Mononuclear cell (primary cell): ENCODE results near the gene CKAP4. TPM values are rescaled to one million over a fixed set of nuclear protein-coding genes. Genes with fewer than 3 reads are reported as not detected.

ENCODE experiments used
- H3K27me3 ChIP-seq: 2 replicates; pipeline ENCODE4 v1.6.0; 2011; ENCODE audit warnings: low read length, control low read depth; ENCODE audit not compliant: insufficient read depth
- H3K4me1 ChIP-seq: 2 replicates; pipeline ENCODE4 v1.5.1; 2011; ENCODE audit warnings: mild to moderate bottlenecking, low read length, control low read depth; ENCODE audit not compliant: insufficient read depth
- H3K4me3 ChIP-seq: 2 replicates; pipeline ENCODE4 v1.5.1; 2011; ENCODE audit warnings: mild to moderate bottlenecking, low read length, moderate library complexity
- H3K9me3 ChIP-seq: 2 replicates; pipeline ENCODE4 v1.5.1; 2011; ENCODE audit warnings: low read depth, mild to moderate bottlenecking, control low read depth, low read length
- total RNA-seq: library from RNA; depleted of rRNA; stranded (reverse); fragments of >200 nt; gene quantifications from one replicate; pipeline ENCODE4 v1.2.3, GENCODE V29; 2012

Gene CKAP4
- total RNA-seq, 1 donor, result 40.4 TPM

DNA sequence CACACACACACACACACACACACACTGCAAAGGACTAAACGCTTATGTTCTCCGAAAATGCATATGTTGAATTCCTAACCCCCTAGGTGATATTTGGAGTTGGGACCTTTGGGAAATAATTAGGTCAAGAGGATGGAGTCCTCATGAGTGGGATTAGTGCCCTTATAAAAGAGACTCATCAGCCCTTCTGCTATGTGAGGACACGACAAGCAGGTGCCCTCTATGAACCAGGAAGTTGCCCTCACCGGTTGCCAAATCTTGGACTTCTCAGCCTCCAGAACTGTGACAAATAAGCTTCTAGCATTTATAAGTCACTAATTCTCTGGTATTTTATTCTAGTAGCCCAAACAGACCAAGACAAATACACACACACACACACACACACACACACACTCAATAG is 34.0 kb upstream of the CKAP4 start:
- H3K4me1 ChIP-seq, result peaks cover 10% of the 10 kb centered on the region
- H3K27me3 ChIP-seq, result no peaks in the 10 kb centered on the region
- H3K4me3 ChIP-seq, result no peak overlapping the region
- no peaks in the 10 kb centered on the region for H3K9me3 ChIP-seq

DNA sequence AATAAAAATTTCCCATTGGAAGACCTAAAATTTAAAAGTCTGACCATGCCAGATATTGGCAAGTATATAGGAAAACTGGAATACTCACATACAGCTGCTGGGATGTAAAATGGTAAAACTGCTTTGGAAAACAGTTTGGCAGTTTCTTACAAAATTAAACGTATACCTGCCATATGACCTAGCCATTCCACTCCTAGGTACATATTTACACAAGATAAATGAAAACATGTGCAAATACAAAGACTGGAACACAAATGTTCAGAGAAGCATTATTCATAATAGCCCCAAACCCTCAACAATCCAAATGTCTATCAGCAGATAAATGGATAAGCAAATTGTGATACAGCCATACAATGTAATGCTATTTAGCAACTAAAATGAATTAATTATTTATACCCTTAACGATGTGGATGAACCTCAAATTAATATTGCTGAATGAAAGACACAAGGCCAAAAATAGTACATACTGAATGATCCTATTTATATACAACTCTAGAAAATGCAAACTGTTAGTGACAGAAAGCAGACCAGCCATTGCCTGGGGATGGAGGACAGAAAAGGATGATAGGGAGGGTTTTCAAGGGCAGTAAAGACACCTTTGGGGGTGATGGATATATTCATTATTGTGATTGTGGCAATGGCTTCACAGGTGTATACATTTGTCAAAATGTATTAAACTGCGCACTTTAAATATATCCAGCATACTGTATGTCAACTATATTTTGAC is 33.4 kb upstream of the CKAP4 start:
- no peaks in the 10 kb centered on the region for H3K27me3 ChIP-seq
- H3K4me1 ChIP-seq, result peaks cover 12% of the 10 kb centered on the region
- H3K4me3 ChIP-seq, result no peak overlapping the region
- no peaks in the 10 kb centered on the region for H3K9me3 ChIP-seq

DNA sequence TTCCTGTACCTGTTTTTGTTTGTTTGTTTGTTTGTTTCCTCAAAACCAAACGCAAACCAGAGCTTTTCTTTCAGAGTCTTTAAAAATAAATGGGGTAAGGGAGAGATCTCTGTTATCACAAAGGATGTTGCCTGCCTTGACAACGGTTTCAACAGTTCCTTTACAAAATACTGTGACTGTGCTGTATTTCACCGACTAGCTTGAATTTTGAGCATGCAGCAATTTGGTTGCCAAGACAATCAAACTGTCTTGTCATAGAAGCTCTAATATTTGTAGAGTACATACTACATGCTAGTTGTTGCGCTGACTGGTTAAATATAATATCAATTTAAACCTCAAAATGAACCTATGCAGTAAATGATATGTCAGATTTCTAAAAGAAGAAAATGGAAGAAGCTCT is 32.3 kb upstream of the CKAP4 start:
- Histone ChIP-seq H3K4me3 (no peak overlapping the region), H3K4me1 (peaks cover 22% of the 10 kb centered on the region), H3K27me3 (no peaks in the 10 kb centered on the region), H3K9me3 (no peaks in the 10 kb centered on the region)

DNA sequence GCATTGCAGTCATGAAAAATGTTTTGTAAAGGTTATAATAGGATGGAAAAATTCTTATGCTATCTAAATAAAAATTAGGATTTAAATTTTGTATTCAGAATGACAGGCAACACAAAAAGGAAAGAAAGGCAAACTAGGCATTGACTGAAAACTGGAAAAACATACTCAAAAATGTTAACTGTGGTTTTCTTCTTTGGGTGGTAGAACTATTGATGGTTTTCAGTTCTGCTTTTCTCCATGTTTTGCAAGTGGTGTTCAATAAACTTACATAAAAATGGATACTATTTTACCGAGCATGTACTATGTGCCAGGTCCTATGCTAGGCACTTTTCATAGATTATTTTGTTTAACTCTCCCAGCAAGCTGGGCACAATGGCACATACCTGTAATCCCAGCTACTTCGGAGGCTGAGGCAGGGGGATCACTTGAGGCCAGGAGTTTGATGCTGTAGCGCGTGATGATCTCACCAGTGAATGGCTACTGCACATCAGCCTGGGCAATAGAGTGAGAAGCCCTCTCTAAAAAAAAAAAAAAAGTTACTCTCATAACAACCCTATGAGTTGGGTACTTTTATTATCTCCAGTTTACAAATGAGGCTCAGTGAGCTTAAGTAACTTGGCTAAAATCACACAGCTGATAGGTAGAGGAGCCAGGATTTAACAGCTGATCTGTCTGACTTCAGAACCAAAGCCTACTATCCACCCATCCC is 28.4 kb upstream of the CKAP4 start:
- Histone ChIP-seq H3K27me3 (no peaks in the 10 kb centered on the region), H3K4me1 (peaks cover 26% of the 10 kb centered on the region), H3K9me3 (no peaks in the 10 kb centered on the region), H3K4me3 (no peak overlapping the region)

DNA sequence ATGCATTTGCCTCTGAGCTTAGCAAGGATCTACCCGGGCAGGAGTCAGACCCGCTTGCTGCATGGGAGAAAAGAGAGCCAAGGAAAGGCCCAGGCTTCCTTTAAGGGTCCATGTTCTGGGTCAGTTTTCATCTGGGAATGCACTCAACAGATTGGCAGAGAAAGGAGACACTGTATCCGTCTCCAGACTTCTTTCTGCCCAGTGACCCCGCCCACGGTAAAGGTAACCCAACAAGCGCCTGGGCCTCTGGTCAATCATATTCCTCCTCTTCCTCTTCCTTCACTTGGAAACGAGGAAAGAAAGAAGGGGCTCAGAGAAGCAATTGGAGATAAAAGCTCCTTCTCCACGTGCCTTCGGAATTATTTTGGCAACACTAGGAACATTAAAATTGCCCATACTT is 27.6 kb upstream of the CKAP4 start:
- no peak overlapping the region for H3K4me3 ChIP-seq
- H3K4me1 ChIP-seq, result peaks cover 26% of the 10 kb centered on the region
- H3K9me3 ChIP-seq, result no peaks in the 10 kb centered on the region
- no peaks in the 10 kb centered on the region for H3K27me3 ChIP-seq

DNA sequence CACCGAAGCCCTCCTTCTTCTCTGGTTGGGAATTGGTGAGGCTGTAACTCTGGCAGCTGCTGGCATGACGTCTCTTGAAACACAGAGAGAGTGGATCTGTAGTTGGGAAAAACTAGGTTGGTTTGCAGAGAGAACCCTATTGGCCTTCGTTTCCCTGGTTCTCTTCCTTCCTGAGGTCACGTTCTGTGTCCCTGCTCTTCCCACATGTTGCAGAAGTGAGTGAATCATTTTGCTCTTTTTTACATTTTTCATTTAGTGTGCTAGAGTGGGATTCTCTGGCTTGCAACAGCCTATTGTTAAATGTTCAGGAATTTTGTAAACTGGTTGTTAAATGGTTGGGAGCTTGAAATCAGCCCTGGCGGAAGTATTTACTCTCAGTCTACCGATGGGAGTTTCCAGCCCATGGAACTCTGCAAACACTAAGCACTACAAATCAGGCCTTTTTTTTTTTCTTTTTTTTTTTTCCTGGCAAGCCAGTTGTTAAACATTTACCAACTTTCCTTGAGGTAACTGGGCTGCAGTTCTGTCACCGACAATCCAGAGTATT is 26.8 kb upstream of the CKAP4 start:
- H3K27me3 ChIP-seq, result no peaks in the 10 kb centered on the region
- no peak overlapping the region for H3K4me3 ChIP-seq
- no peaks in the 10 kb centered on the region for H3K9me3 ChIP-seq
- H3K4me1 ChIP-seq, result peaks cover 31% of the 10 kb centered on the region

DNA sequence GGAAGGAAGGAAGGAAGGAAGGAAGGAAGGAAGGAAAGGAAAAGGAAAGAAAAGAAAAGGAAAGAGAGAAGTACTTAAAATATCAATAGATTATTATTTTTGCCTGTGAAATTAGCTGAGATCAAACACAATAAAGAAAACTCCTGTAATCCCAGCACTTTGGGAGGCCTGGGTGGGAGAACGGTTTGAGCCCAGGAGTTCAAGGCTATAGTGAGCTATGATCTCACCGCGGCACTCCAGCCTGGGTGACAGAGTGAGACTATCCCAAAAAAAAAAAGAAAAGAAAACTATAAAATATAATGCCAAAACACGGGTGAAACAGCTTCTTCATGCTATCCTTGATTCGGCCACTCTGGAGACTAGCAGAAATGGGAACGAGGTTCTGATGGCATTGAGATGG is 26.2 kb upstream of the CKAP4 start:
- no peak overlapping the region for H3K4me3 ChIP-seq
- no peaks in the 10 kb centered on the region for H3K9me3 ChIP-seq
- peaks cover 35% of the 10 kb centered on the region for H3K4me1 ChIP-seq
- no peaks in the 10 kb centered on the region for H3K27me3 ChIP-seq

DNA sequence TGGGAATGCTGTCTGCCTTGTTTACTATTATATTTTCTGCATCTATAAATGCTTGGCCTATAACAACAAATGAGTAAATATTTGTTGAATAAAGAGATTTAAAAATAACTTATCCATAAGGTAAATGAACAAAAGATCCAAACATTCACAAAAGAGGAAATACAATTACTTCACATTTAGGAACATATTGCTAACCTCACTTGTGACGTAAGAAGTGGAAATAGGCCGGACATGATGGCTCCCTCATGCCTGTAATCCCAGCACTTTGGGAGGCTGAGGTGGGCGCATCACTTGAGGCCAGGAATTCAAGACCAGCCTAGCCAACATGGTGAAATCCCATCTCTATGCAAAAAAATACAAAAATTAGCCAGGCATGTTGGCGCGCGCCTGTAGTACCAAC is 25.7 kb upstream of the CKAP4 start:
- H3K9me3 ChIP-seq, result no peaks in the 10 kb centered on the region
- peaks cover 40% of the 10 kb centered on the region for H3K4me1 ChIP-seq
- no peak overlapping the region for H3K4me3 ChIP-seq
- no peaks in the 10 kb centered on the region for H3K27me3 ChIP-seq

DNA sequence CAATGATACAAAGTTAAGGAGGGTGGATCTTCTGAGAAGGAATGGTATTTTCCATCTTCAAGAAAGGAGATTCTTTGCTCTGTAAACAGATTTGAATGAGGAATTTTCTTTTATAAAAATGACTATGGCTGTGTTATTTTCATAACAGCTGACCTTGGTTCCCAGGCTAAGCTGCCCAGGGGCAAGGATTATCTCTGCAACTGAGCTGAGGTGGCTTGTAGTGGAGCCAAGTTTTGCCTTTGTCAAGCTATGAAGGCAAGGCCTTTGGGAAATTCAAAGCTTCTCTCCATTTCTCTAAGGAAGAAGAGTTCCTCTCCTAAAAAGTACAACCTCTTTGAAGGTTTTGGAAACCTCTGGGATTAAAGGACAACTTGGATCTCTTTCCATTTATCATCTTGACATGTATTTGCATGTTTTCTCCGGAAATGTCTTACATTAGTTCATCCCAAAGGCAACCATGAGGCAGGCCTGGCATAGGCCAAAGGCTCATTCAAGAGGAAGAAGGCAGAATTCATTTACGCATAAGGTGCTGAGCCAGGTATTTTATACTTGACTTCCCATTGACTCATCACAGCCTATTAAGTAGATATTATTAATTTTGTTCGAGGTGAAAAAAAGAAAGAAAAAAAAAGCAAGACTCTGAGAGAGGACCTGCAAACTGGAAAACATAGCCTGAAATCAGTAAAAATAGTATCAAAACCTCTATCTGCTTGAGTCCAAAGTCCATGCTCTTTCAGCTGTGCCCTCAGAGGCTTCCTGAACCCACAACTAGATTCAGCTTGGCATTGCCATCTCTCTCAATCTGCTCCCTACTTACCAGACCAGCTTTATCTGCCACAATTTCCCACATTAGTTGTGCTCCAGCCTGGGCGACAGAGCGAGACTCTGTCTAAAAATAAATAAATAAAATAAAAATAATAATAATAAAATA is 24.0 kb upstream of the CKAP4 start:
- Histone ChIP-seq H3K27me3 (no peaks in the 10 kb centered on the region), H3K4me1 (peaks cover 49% of the 10 kb centered on the region), H3K9me3 (no peaks in the 10 kb centered on the region), H3K4me3 (no peak overlapping the region)

DNA sequence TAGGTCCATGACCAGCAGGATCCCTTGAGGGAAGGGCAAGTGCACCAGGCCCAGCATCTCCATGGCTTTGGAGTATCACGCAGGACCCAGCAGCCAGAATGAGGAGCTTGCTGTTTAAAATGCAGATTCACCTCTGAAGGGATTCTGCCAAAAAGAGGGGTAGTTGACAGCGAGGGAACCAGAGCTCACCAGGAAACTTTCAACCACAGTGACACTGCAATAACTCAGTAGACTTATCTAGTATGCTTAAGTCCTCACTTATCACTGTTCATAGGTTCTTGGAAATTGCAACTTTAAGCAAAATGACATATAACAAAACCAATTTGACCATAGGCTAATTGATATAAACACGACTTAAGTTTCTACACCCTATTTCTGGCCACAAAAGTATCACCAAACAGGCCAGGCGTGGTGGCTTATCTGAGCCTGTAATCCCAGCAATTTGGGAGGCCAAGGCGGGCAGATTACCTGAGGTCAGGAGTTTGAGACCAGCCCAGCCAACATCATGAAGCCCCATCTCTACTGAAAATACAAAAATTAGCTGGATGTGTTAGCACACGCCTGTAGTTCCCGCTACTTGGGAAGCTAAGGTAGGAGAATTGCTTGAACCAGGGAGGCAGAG is 21.4 kb upstream of the CKAP4 start:
- peaks cover 37% of the 10 kb centered on the region for H3K4me1 ChIP-seq
- no peaks in the 10 kb centered on the region for H3K27me3 ChIP-seq
- H3K4me3 ChIP-seq, result no peak overlapping the region
- no peaks in the 10 kb centered on the region for H3K9me3 ChIP-seq

DNA sequence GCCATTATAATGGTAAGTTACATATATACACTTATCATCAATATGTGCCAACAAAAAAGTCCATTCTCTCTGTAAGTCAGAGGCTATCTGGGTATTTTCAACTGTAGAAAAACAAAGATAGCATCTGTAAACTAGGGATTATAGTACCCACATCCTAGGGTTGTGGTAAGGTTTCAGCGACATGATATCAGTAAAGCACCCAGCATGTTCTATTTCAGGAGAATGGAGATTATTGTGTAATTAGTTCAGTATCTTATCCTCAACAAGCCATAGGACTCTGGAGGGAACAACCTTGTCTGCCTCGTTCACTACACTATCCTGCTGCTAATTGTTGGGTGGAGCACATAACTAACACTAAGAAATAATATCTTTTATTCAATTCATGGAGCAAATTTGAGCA is 19.7 kb upstream of the CKAP4 start:
- no peak overlapping the region for H3K4me3 ChIP-seq
- peaks cover 36% of the 10 kb centered on the region for H3K4me1 ChIP-seq
- H3K27me3 ChIP-seq, result no peaks in the 10 kb centered on the region
- H3K9me3 ChIP-seq, result no peaks in the 10 kb centered on the region

DNA sequence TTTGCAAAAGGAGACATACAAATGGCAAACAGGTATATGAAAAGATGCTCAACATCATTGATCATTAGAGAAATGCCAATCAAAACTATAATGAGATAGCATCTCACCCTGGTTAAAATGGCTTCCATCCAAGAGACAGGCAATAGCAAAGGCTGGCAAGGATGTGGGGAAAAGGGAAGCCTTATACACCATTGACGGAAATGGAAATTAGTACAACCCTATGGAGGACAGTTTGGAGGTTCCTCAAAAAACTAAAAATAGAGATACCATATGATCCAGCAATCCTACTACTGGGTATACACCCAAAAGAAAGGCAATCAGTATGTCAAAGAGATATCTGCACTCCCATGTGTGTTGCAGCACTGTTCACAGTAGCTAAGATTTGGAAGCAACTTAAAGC is 17.3 kb upstream of the CKAP4 start:
- Histone ChIP-seq H3K9me3 (no peaks in the 10 kb centered on the region), H3K4me3 (no peak overlapping the region), H3K27me3 (no peaks in the 10 kb centered on the region), H3K4me1 (peaks cover 36% of the 10 kb centered on the region)

DNA sequence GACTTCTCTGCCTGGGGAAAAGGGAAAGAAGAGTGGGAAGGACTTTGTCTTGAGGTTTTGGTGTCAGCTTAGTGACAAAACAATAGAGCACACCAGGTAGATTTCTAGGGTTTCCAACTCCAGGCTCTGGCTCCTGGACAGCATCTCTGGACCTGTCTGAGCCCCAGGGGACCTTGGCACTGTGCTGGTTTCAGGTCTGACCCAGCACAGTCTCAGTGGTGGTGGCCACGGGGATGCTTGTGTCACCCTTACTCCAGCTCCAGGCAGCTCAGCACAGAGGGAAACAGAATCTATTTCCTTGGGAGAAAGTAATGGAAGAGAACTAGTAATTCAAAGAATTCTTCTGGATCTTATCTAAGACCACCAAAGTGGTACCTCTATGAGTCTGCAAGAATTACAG is 11.1 kb upstream of the CKAP4 start:
- Histone ChIP-seq H3K4me3 (no peak overlapping the region), H3K27me3 (no peaks in the 10 kb centered on the region), H3K4me1 (peaks cover 3% of the 10 kb centered on the region), H3K9me3 (no peaks in the 10 kb centered on the region)

DNA sequence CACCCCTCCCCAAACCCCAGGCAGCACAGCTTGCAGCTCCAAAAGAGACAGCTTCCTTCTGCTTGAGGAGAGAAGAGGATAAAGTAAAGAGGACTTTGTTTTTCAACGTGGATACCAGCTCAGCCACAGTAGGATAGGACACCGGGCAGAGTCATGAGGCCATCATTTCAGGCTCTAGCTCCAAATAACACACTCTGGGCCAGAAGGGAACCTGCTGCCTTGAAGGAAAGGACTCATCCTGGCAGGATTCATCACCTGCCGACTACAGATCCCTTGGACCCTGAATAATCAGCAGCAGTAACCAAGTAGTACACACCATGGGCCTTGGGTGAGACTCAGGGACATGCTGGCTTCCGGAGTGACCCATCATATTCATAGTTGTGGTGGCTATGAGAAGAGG is 10.4 kb upstream of the CKAP4 start:
- Histone ChIP-seq H3K9me3 (no peaks in the 10 kb centered on the region), H3K4me1 (peaks cover 3% of the 10 kb centered on the region), H3K27me3 (no peaks in the 10 kb centered on the region), H3K4me3 (no peak overlapping the region)
